NCI-H2171 treated with DMSO at 0.1 percent for 48 hours (cell line): ENCODE measurements around the gene CACNA1C.

Experiments
- DNase-seq: peaks from one replicate; lab custom pipeline; 2025; lab: John Stamatoyannopoulos, UW

Gene CACNA1C

GRCh38 chr12:2605301-2605700 lies 552.5 kb downstream of the CACNA1C start:
- no peak for DNase-seq

GRCh38 chr12:2606186-2606910 lies 553.6 kb downstream of the CACNA1C start:
- no peak for DNase-seq

DNA sequence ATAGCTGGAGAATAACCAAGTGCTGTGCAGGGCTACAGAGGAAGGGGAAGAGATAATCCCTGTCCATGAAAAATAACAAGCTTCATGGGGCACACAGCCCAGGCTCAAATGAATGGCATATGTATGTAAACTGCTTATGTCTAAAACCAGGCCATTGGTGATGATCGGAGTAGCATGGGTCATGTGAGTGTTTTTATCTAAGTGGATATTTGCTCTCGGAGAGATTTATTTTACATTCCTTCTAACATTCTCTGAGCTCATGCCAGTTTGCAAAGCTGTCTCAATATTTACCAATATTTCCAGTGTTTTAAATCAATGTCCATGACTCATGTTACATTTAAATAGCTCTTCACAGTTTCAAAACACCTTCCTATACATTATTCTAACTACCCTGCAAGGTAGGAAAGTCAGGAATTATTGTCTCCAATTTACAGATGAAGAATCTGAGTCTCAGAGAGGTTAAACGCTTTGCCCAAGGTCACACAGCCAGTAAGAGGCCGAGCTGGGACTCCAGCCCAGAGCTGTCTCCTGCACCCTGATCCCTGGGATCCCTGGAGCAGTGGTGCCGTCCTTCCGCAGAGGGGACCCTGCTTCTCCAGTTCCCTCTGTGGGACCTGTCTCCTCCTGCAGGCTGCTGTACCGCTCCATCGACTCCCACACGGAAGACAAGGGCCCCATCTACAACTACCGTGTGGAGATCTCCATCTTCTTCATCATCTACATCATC lies 555.3 kb downstream of the CACNA1C start:
- no peak for DNase-seq

DNA sequence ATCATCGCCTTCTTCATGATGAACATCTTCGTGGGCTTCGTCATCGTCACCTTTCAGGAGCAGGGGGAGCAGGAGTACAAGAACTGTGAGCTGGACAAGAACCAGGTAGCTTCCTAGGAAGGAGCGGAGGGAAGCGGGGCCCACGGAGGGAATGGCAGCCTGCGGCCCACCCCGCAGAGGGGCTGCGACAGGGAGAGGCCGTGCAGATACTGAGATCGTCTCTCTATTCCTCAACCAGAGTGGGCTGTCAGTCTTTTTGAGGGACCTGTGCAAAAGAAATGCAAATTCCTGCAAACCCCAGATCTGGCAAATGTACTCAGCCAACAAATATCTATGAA lies 555.8 kb downstream of the CACNA1C start:
- DNase-seq: no peak

- no peak for DNase-seq
Observed at GRCh38 chr12:2609020-2609419, 556.2 kb downstream of the CACNA1C start.

DNA sequence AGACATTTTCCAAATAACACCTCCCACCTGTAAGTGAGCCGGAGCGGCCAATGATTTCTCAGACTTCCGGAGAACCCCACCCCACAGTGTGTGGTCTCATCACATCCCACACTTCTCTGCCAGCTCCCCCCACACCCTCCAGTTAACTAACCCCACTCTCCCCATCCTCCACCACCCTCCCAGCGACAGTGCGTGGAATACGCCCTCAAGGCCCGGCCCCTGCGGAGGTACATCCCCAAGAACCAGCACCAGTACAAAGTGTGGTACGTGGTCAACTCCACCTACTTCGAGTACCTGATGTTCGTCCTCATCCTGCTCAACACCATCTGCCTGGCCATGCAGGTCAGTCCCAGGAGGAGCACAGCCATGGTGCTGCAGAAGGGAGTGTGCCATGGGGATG lies 557.6 kb downstream of the CACNA1C start:
- DNase-seq: no peak

- DNase-seq: no peak
Observed at GRCh38 chr12:2613326-2614073, 560.7 kb downstream of the CACNA1C start.

GRCh38 chr12:2614341-2614740 lies 561.6 kb downstream of the CACNA1C start:
- DNase-seq: no peak

DNA sequence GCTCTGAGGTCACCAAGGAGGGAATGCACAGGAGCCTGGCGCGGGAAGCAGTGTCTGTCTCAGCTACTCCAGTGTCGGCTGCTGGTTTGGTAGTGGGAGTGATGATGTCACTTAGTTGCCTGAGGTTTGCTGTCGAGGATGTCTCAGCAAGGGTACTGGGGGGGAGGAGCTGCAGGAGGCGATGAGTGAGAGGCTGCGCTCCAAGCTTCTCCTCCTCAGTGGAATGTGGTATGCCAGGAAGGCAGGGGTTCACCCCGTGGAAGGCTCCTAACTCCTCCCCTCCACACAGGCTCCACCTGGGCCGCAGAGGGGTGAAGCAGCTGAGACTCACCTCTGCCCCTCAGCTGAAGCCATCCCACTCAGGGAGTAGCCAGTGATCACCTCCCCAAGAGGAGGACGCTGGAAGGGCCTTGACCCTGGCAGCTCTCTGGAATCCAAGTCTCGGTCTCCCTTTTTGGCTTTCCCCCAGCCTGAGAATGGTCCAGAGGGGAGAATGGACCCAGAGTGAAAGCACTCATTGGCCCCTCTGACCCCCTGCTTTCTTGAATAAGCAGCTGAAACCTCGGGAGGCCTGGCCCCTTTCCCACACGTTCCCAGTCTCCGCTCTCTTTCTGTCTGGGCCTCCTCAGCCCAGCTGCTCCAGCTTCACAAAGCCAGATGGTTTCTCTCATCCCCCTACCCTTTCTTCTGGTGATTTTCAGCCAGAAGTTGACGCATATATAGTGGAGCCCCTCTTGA lies 563.0 kb downstream of the CACNA1C start:
- DNase-seq: no peak

- no peak for DNase-seq
Observed at GRCh38 chr12:2616763-2617162, 564.0 kb downstream of the CACNA1C start.

GRCh38 chr12:2617365-2617764 lies 564.6 kb downstream of the CACNA1C start:
- DNase-seq: no peak

DNA sequence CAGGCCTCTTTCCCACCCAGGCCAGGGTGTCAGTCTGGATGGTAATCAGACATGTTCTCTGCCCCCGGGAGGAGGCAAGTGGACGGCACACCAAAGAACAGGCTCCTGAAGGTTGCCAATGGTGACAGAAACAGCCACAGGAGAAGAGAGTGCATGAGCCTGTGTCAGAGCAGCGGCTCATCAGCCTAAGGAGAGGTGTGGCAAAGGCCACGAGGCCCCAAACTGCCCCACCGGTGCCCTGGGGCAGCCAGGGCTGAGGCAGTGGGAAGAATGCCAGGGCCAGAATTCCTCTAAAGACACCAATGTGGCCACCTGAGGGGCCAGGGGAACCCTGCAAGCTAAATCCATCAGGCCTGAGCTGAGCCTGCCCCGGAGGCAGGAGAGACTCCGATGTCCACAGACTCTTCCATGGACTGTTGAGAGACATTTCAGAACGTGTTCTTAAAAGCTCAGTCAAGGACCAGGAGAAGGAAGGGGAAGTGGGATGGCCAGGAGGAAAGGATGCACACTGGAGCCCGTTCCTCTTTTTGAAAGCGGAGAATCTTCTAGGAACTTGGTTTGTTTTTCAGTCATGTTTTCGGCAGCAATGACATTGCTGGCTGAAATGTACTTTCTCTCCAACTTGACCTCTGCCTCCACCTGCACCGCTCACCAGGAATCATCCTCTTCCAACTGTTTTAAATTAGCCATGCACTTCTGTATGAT lies 565.7 kb downstream of the CACNA1C start:
- DNase-seq: no peak

DNA sequence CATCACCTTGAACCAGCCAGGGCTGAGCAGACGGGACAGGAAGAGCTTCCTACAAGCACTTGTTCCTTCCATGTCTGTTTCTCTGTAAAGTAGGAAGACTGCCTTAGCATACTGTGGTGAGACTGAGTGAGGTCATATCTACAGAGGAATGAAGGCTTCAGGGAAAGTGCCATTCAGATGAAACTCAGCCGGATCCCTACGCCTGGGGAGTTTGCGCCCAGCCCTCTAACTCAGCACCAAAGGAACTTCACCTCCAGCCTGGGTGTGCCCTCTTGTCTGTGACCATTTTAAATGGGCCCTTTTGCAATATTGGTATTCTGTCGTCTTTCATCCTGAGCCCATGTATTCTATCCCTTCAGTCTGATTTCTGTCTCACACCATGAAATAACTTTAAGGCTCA lies 566.3 kb downstream of the CACNA1C start:
- no peak for DNase-seq

DNA sequence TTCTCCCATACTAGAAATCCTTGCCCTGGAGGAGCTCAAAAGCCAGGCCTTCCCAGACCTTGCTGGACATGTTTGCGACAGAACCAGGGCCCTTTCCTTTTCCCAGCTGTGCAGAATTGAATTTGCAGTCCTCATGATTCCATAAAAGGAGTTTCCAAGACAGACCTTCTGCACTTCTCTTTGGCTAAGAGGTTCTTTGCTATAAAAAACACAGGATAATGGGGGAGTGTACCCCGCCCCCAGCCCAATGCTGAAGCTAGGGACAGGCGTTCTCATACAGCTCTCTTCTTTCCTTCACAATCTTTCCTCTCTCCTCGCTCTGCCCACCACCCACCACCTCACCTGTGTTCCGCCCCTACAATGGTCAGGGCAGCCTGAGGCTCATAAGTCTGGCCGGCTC lies 569.7 kb downstream of the CACNA1C start:
- DNase-seq: no peak

GRCh38 chr12:2623472-2623871 lies 570.7 kb downstream of the CACNA1C start:
- no peak for DNase-seq

- no peak for DNase-seq
Observed at GRCh38 chr12:2624543-2625288, 571.9 kb downstream of the CACNA1C start.

DNA sequence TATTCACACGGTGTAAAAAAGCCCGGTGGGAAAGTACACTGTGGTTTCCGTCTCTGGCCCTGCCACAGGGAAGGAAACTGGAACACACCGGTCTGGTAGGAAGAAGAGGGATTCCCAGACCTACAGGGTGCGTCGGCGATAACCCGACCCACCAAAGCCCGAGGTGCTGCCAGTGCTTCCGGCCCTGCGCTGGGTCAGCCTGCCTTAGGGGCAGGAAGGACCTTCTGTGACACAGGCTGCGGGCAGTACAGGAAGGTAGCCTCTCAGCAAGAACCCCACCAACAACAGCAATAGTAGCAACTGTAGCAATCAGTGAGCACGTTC lies 572.5 kb downstream of the CACNA1C start:
- DNase-seq: no peak

GRCh38 chr12:2627076-2627834 lies 574.5 kb downstream of the CACNA1C start:
- DNase-seq: peak; percentile 84

- DNase-seq: no peak
Observed at GRCh38 chr12:2627835-2628191, 575.0 kb downstream of the CACNA1C start.

DNA sequence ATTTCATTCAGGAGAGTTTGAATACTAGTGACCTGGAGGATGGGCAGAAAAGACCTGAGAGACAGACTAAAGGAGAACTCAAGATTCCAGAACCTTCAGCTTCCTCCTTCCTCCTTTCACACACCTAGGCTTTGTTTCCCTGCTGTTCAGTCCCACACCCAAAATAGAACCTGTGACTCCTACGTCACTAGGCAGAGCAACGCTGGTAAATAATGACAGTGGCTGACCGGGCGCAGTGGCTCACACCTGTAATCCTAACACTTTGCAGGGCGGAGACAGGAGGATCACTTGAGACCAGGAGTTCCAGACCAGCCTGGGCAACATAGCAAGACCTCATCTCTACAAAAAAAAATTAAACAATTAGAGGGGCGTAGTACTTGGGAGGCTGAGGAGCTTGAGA lies 575.6 kb downstream of the CACNA1C start:
- no peak for DNase-seq

DNA sequence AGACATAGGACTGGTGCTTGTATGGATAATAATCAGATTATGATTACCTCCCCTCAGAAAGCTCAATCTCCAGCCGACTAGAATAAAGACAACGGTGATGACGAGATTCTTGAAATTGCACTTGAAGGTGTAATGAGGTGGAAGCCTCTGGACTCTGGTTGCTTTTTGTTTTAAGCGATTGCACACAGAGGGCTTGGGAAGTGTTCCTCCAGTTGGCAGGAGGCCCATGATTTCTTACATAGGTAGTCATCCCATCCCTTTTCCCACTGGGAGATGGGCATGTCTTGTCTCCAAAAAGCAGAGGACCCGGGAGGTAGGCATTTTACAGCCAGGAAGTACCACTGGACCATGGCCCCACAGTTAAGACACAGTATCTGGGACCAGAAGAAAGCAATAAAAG lies 576.3 kb downstream of the CACNA1C start:
- peak; percentile 77 for DNase-seq
